CD4-positive, alpha-beta T cell (primary cell): Measurements from ENCODE around the gene WNK2. TPM values are rescaled to one million over a fixed set of nuclear protein-coding genes. Genes with fewer than 3 reads are reported as not detected.

ENCODE experiments used
- ATAC-seq: fragments of 200-7000 bp; cut with Tn5 transposase; one replicate; pipeline ENCODE4 v1.10.0; 2022; ENCODE audit warnings: mild to moderate bottlenecking; ENCODE audit not compliant: poor library complexity
- CTCF ChIA-PET: fragments of 350-600 bp; sonication (Branson Sonifier 250); formaldehyde crosslinking; loops from one replicate; lab custom pipeline; 2021; ENCODE audit warnings: antibody characterized with exemption, inconsistent platforms; lab: Charles Lee
- POLR2A ChIA-PET: fragments of 350-600 bp; sonication (Branson Sonifier 250); formaldehyde crosslinking; loops from one replicate; lab custom pipeline; 2021; ENCODE audit warnings: antibody characterized with exemption, inconsistent platforms; lab: Charles Lee
- DNase-seq, 14 experiments: peaks; one replicate each; pipeline ENCODE4 v3.0.0-alpha.2; 2013 to 2020; ENCODE audit warnings: mixed read lengths in 2 of 14
- H3K27ac ChIP-seq, 2 donors: one replicate each; pipeline versions ENCODE4 v1.5.1 to v1.7.0; 2013; ENCODE audit warnings: low read length in 2 of 2, low read depth in 1 of 2, mild to moderate bottlenecking in 1 of 2
- H3K27me3 ChIP-seq, 2 experiments: 1 replicate in 1 of 2; 2 replicates in 1 of 2; pipeline versions ENCODE4 v1.6.1 to v1.7.0; 2013; ENCODE audit warnings: low read length in 2 of 2, control low read depth in 1 of 2, mild to moderate bottlenecking in 1 of 2, moderate library complexity in 1 of 2; ENCODE audit not compliant: insufficient read depth in 2 of 2, control insufficient read depth in 1 of 2
- H3K36me3 ChIP-seq: one replicate; pipeline ENCODE4 v1.6.1; 2013; ENCODE audit warnings: low read length, control low read depth; ENCODE audit not compliant: insufficient read depth
- H3K4me1 ChIP-seq: one replicate; pipeline ENCODE4 v1.6.1; 2013; ENCODE audit warnings: low read length, control low read depth; ENCODE audit not compliant: insufficient read depth
- H3K4me3 ChIP-seq: one replicate; pipeline ENCODE4 v1.5.1; 2013; ENCODE audit warnings: mild to moderate bottlenecking, low read length, moderate library complexity
- H3K9me3 ChIP-seq, 2 experiments: 1 replicate in 1 of 2; 2 replicates in 1 of 2; pipeline versions ENCODE4 v1.6.1 to v1.7.0; 2013; ENCODE audit warnings: low read length in 2 of 2, mild to moderate bottlenecking in 2 of 2, control low read depth in 1 of 2, moderate library complexity in 1 of 2; ENCODE audit not compliant: control insufficient read depth in 1 of 2, insufficient read depth in 1 of 2
- H3K27ac Mint-ChIP-seq: one replicate; pipeline ENCODE4 v1.8.0; 2020; ENCODE audit warnings: mixed read lengths
- H3K27me3 Mint-ChIP-seq: one replicate; pipeline ENCODE4 v1.8.0; 2021; ENCODE audit warnings: mixed read lengths
- H3K36me3 Mint-ChIP-seq: one replicate; pipeline ENCODE4 v1.8.0; 2021; ENCODE audit warnings: low read depth, mixed read lengths
- H3K4me1 Mint-ChIP-seq: one replicate; pipeline ENCODE4 v1.8.0; 2021; ENCODE audit warnings: low read depth, mixed read lengths
- H3K4me3 Mint-ChIP-seq: one replicate; pipeline ENCODE4 v1.8.0; 2020; ENCODE audit warnings: mild to moderate bottlenecking, mixed read lengths
- H3K9me3 Mint-ChIP-seq: one replicate; pipeline ENCODE4 v1.8.0; 2020; ENCODE audit warnings: mixed read lengths
- CTCF ChIP-seq: fragments of 200-600 bp; IDR thresholded peaks from one replicate; pipeline ENCODE4 v1.8.0; 2022; ENCODE audit warnings: antibody characterized with exemption, mild to moderate bottlenecking
- intact Hi-C, 2 experiments: fragments of 100-400 bp; cut with DNase I in 1 of 2; cut with micrococcal nuclease in 1 of 2; formaldehyde crosslinking; loops; one replicate each; pipeline versions ENCODE4 v1.15.1 to v1.9.0; 2023 to 2025; cut with DNase I, micrococcal nuclease
- total RNA-seq, 174 experiments: library from RNA in 2 of 174; stranded (reverse) in 2 of 174; gene quantifications; one replicate each; pipeline ENCODE4 v1.2.3 and lab custom pipeline; 2021 to 2026

WNK2 gene
- total RNA-seq, 2 experiments from 2014 or later, result 0.19 to 0.22 TPM

GRCh38 chr9:93258419-93258817 is 74.5 kb downstream of the WNK2 start:
- Mint-ChIP-seq H3K4me1 (peaks cover 3% of the 10 kb centered on the region), H3K27me3 (no peaks in the 10 kb centered on the region), H3K4me3 (no peak overlapping the region), H3K9me3 (no peaks in the 10 kb centered on the region), H3K36me3 (no peaks in the 10 kb centered on the region), H3K27ac (no peak overlapping the region)
- no peak for DNase-seq
- H3K4me1 ChIP-seq, result no peaks in the 10 kb centered on the region
- no peak for TF ChIP-seq CTCF
- no peaks in the 10 kb centered on the region for H3K9me3 ChIP-seq
- no peak overlapping the region for H3K4me3 ChIP-seq
- ATAC-seq, result no peak
- ChIA-PET CTCF (no interaction called here), POLR2A (no interaction called here)
- no peaks in the 10 kb centered on the region for H3K36me3 ChIP-seq
- H3K27me3 ChIP-seq, result no peaks in the 10 kb centered on the region
- no peak overlapping the region for H3K27ac ChIP-seq
- intact Hi-C loops, result no loop called here

- no peaks in the 10 kb centered on the region for H3K9me3 ChIP-seq
- H3K27me3 ChIP-seq, result no peaks in the 10 kb centered on the region
- DNase-seq (peak in 2 of 14 experiments; percentile 14), ATAC-seq (no peak)
- intact Hi-C loops, result no loop called here
- no peak overlapping the region for H3K4me3 ChIP-seq
- TF ChIP-seq CTCF, result no peak
- no peaks in the 10 kb centered on the region for H3K36me3 ChIP-seq
- Mint-ChIP-seq H3K4me1 (peaks cover 3% of the 10 kb centered on the region), H3K4me3 (no peak overlapping the region), H3K9me3 (no peaks in the 10 kb centered on the region), H3K36me3 (no peaks in the 10 kb centered on the region), H3K27ac (no peak overlapping the region), H3K27me3 (no peaks in the 10 kb centered on the region)
- CTCF ChIA-PET, result no interaction called here
- POLR2A ChIA-PET, result no interaction called here
- no peaks in the 10 kb centered on the region for H3K4me1 ChIP-seq
- H3K27ac ChIP-seq, result no peak overlapping the region
Measured at GRCh38 chr9:93258818-93259489, 75.0 kb downstream of the WNK2 start.

GRCh38 chr9:93259490-93260262 is 75.7 kb downstream of the WNK2 start:
- Histone ChIP-seq H3K4me3 (no peak overlapping the region), H3K27ac (no peak overlapping the region), H3K9me3 (no peaks in the 10 kb centered on the region), H3K4me1 (no peaks in the 10 kb centered on the region), H3K27me3 (no peaks in the 10 kb centered on the region), H3K36me3 (no peaks in the 10 kb centered on the region)
- no peaks in the 10 kb centered on the region for H3K9me3 Mint-ChIP-seq
- H3K27me3 Mint-ChIP-seq, result no peaks in the 10 kb centered on the region
- no peak overlapping the region for H3K4me3 Mint-ChIP-seq
- ATAC-seq (no peak), DNase-seq (peak in 2 of 14 experiments; percentile 5 to 21)
- CTCF ChIA-PET, result no interaction called here
- no peak for TF ChIP-seq CTCF
- peaks cover 3% of the 10 kb centered on the region for H3K4me1 Mint-ChIP-seq
- POLR2A ChIA-PET, result no interaction called here
- H3K27ac Mint-ChIP-seq, result no peak overlapping the region
- no peaks in the 10 kb centered on the region for H3K36me3 Mint-ChIP-seq
- intact Hi-C loops, result no loop called here
